GM18502 (cell line): ENCODE data around the gene SYCP2L.
"Not testable (repeated sequence)": the region's sequence is repeated elsewhere in the genome, so short reads cannot be mapped to it uniquely, and the experiment has no call there.

Source experiments
- ATAC-seq: cut with Tn5 transposase; IDR thresholded peaks from one replicate; pipeline ENCODE4 v1.9.1; 2021; ENCODE audit warnings: mild to moderate bottlenecking; ENCODE audit not compliant: unreplicated experiment, poor library complexity

The SYCP2L gene

GRCh38 chr6:11002176-11002575, 115.3 kb downstream of the SYCP2L start:
- ATAC-seq: no peak

GRCh38 chr6:11003297-11003696, 116.4 kb downstream of the SYCP2L start:
- ATAC-seq: not testable (repeated sequence)

GRCh38 chr6:11006061-11006460, 119.2 kb downstream of the SYCP2L start:
- ATAC-seq: no peak

GRCh38 chr6:11007715-11008608, 121.1 kb downstream of the SYCP2L start:
- no peak for ATAC-seq

GRCh38 chr6:11008821-11009220, 122.0 kb downstream of the SYCP2L start:
- no peak for ATAC-seq

GRCh38 chr6:11009353-11009752, 122.5 kb downstream of the SYCP2L start:
- ATAC-seq: peak; percentile 73

GRCh38 chr6:11011787-11012234, 125.0 kb downstream of the SYCP2L start:
- no peak for ATAC-seq

- ATAC-seq: no peak
These were observed 125.5 kb downstream of the SYCP2L start for GRCh38 chr6:11012295-11012754.

GRCh38 chr6:11012976-11013720, 126.3 kb downstream of the SYCP2L start:
- no peak for ATAC-seq

- ATAC-seq: no peak
These were observed 126.8 kb downstream of the SYCP2L start for GRCh38 chr6:11013721-11014070.

GRCh38 chr6:11015102-11015501, 128.2 kb downstream of the SYCP2L start:
- no peak for ATAC-seq

- ATAC-seq: no peak
These were observed 129.6 kb downstream of the SYCP2L start for GRCh38 chr6:11016452-11016851.

GRCh38 chr6:11017090-11017489, 130.2 kb downstream of the SYCP2L start:
- ATAC-seq: no peak

- no peak for ATAC-seq
These were observed 131.4 kb downstream of the SYCP2L start for GRCh38 chr6:11018225-11018624.

- ATAC-seq: no peak
These were observed 134.2 kb downstream of the SYCP2L start for GRCh38 chr6:11021003-11021402.

- ATAC-seq: no peak
These were observed 134.9 kb downstream of the SYCP2L start for GRCh38 chr6:11021714-11022113.

GRCh38 chr6:11023032-11023431, 136.2 kb downstream of the SYCP2L start:
- no peak for ATAC-seq
